Cerebellar cortex (tissue), 1 donor: ENCODE data around the gene MEF2B.

Source experiments
- DNase-seq: peaks from one replicate; pipeline ENCODE4 v3.0.0-alpha.2; 2015; ENCODE audit warnings: low spot score

Gene MEF2B

DNA sequence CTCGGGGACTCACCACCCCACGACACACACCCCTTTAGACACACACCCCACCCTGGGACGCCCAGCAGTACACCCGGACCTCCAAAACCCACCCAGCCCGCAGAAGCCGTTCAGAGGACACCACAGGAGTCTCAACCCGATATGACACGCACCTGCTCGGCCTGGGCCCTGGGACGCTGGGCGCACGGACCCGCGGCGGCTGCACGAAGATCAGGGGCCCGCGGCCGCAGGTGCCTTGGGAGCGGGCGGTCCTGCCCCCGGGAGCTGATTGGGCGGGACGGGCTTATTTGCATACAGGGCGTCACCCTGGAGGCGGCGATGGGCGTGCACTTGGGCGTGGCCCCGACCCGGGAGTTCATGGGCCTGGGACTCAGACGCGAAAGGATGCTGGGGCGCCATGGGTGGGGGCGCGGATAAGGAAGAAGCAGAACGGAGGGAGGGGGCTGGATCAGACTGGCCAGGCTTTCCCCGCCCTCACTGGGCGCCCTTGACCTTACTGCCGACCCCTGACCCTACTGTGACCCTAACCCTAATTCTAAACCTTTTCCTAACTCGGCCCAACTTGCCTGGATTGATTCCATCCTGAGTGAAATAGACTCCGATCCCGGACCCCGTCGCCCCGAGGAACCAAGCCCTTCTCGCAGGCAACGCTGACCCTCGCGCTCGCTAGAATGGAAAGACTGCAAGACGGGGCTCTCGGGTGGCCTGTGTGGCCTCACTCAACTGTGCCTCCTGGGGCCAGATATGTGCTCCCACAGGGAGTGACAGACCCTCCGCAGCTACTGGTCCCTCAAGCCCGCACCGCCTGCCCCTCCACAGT lies at the start of gene MEF2B:
TSS of gene MEF2B (minus strand) at position 211 of the 820 bp plus-strand sequence. CDS start 19,528 bp downstream, outside the sequence.
- no peak for DNase-seq

GRCh38 chr19:19218911-19219310 lies 48.8 kb upstream of the MEF2B start:
- DNase-seq: no peak

DNA sequence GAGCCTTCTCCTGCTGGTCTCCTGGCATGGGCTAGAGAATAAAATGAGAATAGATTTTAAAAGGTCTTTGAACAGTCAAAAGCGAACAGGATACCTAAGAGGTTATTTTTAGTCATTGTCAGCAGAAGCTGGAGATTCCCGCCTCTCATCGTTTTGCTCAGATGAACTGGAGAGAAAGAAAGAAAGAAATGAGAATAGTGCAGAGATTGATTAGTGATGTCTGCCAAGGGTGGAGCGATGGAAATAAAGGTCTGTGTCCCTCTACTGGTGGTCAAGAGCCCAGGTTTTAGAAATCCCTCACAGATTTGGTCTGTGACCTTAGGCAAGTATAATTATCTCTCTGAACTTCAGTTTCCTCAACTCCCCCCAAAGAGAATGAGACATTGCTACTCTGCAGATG lies 47.0 kb upstream of the MEF2B start:
- DNase-seq: peak; percentile 47

DNA sequence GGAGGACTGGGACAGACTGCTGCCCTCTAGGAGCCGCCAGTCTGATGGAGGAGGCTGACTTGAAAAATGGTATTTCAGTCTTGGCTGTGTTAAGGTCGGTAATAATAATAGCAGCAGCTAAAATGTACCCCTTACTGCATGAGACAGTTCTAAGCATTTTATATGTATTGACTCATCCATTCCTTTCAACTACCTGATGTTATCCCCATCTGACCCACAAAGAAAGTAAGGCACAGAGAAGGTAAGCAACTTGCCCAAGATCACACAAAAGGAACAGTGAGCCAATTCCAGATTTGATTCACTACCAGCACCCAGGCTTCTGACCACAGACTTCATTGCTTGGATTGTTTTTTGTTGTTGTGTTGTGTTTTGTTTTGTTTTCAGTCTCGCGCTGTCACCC lies 45.7 kb upstream of the MEF2B start:
- no peak for DNase-seq

GRCh38 chr19:19214892-19215291 lies 44.8 kb upstream of the MEF2B start:
- DNase-seq: no peak

DNA sequence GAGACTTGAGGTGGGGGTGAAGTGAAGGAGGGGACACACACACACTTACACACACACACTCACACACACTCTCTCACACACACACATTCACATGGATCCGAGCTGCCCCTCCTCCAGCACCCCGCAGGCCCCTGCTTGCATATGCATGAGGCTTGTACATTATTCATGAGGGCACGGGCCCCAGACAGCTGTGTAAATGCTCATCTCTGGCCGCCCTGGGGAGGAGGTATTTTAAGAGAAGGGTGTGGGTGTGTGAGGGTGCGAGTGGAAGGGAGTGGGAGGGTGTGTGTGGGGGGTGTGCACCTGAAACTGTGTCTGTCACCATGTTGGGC lies 44.1 kb upstream of the MEF2B start:
- no peak for DNase-seq

DNA sequence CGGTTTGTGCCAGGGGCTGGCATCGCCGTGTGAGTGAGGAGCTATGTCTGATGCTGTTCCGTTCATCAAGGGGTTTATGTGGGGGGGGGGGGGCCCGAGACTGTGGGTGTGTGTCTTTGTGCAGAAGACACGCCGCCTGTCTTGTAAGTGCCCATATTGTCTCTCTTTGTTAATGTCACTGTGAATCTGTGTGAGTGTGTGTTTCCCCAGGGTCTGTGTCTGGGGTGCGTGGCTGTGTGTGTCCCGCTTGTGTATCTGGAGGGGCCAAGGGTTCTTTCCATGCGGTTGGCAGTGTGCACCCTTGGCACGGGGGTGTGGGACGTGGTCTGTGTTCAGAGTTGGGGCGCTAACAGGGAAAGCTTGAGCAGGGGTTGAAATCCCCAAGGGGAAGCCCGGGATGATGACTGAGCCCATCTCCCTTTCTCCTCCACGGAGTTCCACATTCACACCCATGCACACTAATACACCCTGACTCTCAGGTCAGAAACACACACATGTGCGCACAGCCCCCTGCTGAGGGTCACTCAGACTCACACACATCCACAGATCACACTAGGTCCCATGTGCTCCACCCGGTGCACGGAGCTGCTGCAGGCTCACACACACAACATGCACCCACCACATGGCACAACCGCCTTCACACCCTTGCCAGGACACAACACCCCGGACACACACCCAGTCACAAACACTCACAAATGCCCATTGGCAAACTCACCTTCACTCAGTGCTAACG lies 43.5 kb upstream of the MEF2B start:
- DNase-seq: no peak

- no peak for DNase-seq
Measured at GRCh38 chr19:19212916-19213315, 42.9 kb upstream of the MEF2B start.

DNA sequence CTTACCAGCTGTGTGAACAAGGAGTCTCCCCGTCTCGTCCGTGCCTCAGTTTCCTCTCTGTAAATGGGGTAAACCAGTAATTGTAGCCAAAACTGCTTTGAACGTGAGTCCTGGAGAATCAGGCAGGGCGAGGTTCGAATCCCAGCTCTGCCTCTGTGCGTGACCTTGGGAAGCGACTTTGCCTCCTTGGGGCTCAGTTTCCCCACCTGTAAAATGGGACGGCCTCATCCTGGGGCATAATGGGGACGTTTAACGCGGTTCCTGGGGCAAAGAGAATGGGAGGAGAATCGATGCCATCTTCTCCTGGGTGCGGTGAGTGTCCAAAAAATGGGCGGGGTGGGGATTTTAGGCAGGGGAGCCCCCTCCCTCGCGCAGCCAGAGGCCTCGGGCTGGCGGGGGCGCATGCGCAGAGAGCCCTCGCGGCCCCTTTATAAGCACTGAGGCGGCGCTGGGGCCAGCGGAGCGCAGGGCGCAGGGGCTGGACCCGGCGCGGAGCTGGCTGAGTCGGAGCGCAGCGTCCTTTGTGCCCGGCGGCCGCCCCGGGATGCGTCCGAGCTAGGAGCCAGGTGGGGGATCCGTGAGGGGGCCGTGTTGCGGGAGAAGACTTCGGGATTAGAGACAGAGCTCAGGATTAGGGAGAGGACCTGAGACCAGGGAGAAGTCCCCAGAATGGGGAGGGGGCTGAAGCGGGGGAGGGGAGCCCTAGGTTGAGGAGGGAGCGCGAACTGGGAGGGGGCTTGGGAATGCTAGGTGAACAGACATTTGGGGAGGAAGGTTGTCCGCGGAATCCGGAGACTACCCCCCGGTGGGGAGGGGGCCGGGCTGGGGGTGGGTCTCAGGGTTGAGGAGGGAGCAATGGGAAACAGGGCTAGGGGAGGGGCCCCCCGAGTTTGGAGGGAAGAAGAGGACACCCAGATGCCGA lies 41.7 kb upstream of the MEF2B start, which contains the start of gene NCAN:
TSS of gene NCAN (plus strand) at position 460 of the 922 bp plus-strand sequence. CDS start 4,996 bp downstream, outside the sequence.
- DNase-seq: peak; percentile 33

DNA sequence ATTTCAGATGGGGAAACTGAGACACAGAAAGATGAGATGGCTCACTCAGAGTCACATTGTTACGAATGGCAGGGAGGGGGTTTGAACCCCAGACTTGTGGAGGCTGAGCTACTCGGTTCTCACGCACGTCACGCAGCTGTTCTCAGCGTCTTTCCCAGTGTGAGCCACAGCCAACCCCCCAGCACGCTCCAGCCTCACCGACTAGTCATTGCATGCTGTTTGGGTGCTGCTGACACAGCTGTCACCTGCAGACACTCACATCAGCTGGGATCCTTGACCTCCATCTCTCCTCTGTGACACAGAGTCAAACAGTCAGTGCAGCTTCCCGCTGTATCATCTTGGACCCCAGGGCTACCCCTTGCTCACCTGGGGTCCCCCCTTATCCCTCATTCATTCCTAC lies 39.3 kb upstream of the MEF2B start:
- DNase-seq: no peak

DNA sequence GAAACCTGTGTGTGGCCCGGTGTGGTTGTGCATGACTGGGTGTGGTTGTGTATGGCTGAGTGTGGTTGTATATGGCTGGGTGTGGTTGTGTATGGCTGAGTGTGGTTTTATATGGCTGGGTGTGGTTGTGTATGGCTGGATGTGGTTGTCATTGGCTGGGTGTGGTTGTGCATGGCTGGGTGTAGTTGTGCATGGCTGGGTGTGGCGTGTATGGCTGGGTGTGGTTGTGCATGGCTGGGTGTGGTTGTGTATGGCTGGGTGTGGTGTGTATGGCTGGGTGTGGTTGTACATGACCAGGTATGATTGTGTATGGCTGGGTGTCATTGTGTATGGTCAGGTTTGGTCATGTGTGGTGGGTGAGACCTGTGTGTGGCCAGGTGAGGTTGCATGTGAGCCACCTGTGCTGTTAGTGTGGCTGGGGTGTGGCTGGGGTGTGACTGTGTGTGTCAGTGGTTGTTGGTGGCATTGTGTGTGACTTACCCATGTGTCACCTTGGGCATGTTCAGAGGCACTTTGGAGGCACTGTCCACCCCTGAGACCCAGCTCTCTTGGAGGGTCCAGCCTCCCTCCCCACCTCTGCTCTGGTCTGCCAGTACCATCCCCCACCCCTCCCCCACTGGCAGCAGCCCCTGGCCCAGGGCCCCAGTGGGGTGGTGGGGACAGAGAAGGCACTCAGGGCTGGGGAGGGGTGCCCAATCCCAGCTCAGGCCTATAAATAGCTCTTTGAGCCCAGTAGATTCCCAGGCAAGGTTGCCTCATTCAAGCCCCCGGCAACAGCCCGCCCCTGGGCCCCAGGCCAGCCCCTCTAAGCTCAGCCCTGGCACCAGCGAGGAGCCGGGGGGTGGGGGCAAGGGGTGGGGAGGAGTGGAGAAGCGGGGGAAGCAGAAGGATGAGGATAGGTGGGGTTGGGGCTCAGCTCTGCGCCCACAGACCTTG lies 37.8 kb upstream of the MEF2B start:
- no peak for DNase-seq

DNA sequence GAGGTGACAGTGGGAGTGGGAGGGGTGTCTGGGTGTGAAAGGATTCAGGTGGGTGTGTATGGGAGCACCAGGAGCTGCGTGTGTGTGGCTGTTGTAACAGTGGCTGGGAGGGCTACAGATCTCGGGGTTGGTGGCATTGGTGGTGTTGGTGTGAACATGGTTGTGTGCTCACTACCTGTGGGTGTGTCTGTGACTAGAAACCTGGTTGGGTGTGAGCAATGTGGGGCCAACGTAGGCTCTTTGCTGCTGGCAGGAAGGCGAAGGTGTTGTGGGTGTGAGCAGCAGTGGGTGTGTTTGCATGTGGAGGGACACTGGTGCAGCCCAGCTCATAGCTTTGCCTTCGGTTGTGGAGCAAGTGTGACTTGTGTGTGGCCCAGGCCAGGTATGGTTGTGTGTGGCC lies 36.9 kb upstream of the MEF2B start:
- no peak for DNase-seq

DNA sequence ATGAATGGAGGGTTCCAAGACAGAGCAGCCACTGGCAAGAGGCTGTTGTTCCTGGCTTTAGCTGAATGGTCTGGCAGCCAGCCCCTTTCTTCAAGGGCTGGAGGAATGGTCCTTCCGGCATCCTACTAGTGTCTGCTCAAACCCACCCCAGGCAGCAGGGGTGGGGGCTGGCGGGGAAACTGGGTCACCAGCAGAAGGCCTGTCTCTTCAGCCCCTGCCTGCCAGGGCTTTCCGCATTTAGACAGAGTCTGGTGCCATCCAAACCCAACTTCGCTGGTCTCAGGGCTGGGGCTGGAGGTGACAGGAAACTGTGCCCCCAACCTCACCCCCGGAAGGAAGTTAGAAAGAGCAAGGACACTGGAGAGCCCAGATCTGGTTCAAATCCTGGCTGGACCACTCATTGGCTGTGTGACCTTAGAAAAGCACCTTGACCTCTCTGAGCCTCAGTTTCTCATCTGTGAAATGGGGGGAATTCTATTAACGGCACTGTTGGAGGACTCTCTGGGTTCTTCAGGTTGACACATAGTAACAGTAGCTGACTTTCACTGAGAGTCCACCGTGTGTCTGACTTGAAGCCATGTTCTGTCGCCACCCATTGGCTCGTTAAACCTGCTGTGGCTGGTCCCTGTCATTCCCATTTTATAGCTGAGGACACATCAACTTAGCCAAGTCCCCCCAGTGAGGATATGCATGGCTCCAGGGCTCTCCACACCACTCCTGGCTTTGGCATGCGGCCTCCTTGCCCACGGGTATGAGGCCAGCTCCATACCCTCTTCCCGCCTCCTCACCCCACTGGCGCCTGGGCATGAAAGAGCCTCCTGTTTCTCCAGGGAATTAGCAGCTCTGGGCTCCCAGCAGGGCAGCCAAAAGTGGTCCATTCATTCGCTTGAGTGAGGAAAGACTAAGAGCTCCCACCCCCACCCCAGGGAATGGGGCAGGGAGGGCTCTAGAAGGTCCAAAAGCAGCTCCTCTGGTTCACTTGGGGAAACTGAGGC lies 35.6 kb upstream of the MEF2B start:
- DNase-seq: peak; percentile 25

GRCh38 chr19:19204181-19204580 lies 34.1 kb upstream of the MEF2B start:
- no peak for DNase-seq

GRCh38 chr19:19203012-19203856 lies 33.2 kb upstream of the MEF2B start, which contains the start of gene NR2C2AP:
Gene NR2C2AP (minus strand): TSS chr19:19203414. CDS start chr19:19203060, 354 bp downstream.
- peak; percentile 94 for DNase-seq

- peak; percentile 28 for DNase-seq
Measured at GRCh38 chr19:19202707-19203011, 32.6 kb upstream of the MEF2B start.

DNA sequence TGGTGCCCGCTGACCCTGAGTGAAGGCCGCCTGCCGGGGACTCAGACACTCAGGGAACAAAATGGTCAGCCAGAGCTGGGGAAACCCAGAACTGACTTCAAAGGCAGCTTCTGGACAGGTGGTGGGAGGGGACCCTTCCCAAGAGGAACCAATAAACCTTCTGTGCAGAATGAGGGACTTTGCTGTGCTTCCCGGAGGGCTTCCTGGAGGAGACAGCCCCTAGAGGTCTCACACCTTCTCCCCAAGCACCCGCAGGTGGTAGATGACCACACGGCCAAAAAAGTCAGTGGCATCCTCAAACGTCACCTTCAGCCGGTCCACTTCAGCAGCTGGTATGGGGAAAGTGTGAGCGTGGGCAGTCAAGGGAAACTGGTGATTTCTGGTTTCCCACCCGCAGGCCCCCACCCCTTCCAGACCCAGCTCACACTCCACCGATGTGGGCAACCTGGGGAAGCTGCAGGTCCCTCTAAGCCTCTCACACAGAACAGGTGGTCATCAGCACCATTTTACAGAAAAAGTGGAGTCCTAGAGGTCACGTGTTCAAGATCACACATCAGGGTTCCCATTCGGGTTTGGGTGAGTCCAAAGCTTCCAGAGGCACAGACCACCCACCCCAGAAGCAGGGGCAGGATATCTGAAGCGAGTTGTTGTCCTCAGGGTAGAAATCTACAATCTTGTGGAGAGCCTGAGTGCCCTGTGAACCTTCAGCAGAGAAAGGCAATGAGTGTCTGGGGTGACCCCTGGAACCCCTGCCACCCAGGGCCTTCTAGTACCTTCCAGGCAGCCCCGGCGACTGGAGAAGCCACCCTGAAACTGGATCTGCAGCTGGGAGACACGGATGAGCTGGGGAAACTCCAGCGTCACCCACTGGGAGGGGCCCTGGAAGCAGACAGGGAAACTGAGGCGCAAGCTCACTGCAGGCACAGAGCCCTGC lies 31.9 kb upstream of the MEF2B start:
- DNase-seq: no peak

DNA sequence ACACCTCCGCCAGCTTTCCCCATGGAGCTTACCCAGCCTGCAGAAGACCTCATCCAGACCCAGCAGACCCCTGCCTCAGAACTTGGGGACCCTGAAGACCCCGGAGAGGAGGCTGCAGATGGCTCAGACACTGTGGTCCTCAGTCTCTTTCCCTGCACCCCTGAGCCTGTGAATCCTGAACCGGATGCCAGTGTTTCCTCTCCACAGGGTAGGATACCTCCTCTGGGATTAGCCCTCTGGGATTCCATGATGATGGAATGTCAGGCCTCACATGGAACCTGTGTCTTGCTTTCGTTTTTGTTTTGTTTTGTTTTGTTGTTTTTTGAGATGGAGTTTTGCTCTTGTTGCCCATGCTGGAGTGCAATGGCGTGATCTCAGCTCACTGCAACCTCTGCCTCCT lies 23.9 kb upstream of the MEF2B start:
- DNase-seq: no peak
